Erythroblast (primary cell): ENCODE results near the gene PTPRN2.
"Not testable (repeated sequence)": the region's sequence is repeated elsewhere in the genome, so short reads cannot be mapped to it uniquely, and the experiment has no call there.

Source experiments
- DNase-seq, 2 experiments: peaks; one replicate each; lab custom pipeline; 2025; lab: John Stamatoyannopoulos, UW
- GATA1 ChIP-seq: IDR thresholded peaks from 2 replicates; pipeline ENCODE4 v1.6.1; 2011; ENCODE audit warnings: low read depth, mild to moderate bottlenecking, control low read depth, low read length, moderate library complexity
- POLR2A ChIP-seq: IDR thresholded peaks from 2 replicates; pipeline ENCODE4 v1.6.1; 2011; ENCODE audit warnings: mild to moderate bottlenecking, low read length

PTPRN2 gene

DNA sequence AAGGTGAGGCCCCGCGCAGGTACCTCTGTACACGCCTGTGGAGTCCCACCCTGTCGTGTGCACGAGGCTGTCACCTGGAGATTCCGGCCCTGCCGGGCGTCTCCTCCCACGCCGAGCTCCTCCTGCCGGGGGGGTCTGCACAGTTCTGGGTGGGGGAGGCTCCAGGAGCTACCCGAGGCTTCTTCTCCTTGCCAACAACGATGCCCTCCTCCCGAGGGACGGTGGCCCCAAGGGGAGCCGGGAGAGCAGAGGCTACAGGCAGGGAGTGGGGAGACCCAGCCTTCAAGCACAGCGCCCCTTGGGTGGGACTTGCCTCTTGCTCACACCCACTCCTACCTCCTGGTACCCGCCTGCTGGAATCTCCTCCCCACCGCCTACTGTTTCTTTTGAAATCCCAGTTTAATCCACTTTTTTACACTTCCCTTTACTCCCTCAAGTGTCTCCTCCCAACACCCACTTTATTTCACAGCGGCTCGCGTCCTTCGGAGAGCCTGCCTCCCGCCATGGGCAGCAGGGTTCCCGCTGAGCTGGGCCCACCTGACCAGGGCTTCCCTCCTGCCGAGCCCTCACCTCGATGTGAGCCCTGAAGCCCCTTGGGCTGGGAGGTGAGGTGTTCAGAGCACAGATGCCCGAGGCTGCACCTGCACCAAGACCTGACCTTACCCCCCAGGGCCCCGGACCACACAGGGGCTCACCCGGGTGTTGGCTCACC lies 912.8 kb downstream of the PTPRN2 start:
- TF ChIP-seq POLR2A: no peak
- no peak for TF ChIP-seq GATA1
- no peak for DNase-seq

DNA sequence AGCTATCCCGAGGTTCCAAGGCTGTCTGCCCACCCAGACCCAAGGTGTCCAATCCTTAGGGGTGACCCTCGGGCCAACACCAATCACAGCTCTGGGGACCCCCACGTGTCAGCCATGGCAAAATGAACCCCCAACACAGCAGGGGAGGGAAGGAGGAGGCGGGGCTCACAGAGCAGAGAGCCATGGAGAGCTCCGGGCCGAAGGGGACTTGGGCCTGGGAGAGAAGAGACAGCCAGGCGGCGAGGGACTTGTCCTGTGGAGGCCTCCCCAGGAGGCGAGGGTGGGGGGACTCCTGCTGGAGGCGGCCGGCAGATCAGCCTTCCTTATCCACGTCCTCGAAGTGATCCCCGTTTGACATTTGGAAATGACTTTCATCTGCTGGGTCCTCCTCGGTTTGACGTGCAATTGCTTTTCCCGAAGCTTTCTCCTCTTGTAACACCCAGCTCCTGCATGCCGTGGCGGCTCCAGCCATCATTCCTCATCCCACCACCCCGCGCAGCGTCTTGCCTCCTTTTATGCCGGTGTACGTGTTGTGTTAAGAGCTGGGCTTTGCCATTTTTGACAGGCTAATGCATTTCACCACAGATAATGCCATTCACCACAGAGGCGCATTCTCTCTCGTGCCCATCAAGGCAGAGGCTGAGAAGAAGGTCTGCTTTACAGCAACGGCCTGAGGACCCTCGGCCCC lies 913.5 kb downstream of the PTPRN2 start:
- DNase-seq: no peak
- TF ChIP-seq POLR2A: no peak
- TF ChIP-seq GATA1: no peak

DNA sequence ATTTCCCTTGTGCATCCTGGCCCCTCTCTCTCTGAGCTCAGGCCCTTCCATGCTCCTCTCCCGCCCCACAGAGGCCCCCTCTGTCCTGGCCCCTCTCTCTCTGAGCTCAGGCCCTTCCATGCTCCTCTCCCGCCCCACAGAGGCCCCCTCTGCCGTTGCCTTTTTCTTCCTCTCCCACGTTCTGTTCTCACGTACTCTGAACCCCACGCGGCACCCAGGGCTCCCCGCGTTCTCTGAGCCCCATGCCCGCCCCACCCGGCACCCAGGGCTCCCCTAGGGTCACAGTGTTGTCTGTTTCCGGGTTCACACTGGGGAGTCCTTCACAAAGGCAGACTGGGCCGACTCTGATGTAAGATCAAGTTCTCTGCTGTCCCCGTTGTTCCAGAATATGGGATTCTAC lies 914.0 kb downstream of the PTPRN2 start:
- no peak for DNase-seq

GRCh38 chr7:157671358-157672255 lies 916.0 kb downstream of the PTPRN2 start:
- no peak for DNase-seq
- no peak for TF ChIP-seq GATA1
- no peak for TF ChIP-seq POLR2A

More for the DNA sequence above, 914.0 kb downstream of the PTPRN2 start:
- no peak for TF ChIP-seq POLR2A
- TF ChIP-seq GATA1: no peak

- DNase-seq: no peak
- TF ChIP-seq GATA1 (no peak), POLR2A (no peak)
Measured at GRCh38 chr7:157670490-157671357, 916.9 kb downstream of the PTPRN2 start.

- no peak for DNase-seq
- TF ChIP-seq GATA1: no peak
- TF ChIP-seq POLR2A: no peak
Measured at GRCh38 chr7:157669768-157670351, 917.8 kb downstream of the PTPRN2 start.

- TF ChIP-seq GATA1 (no peak), POLR2A (no peak)
- DNase-seq: no peak
Measured at GRCh38 chr7:157668884-157669767, 918.5 kb downstream of the PTPRN2 start.

DNA sequence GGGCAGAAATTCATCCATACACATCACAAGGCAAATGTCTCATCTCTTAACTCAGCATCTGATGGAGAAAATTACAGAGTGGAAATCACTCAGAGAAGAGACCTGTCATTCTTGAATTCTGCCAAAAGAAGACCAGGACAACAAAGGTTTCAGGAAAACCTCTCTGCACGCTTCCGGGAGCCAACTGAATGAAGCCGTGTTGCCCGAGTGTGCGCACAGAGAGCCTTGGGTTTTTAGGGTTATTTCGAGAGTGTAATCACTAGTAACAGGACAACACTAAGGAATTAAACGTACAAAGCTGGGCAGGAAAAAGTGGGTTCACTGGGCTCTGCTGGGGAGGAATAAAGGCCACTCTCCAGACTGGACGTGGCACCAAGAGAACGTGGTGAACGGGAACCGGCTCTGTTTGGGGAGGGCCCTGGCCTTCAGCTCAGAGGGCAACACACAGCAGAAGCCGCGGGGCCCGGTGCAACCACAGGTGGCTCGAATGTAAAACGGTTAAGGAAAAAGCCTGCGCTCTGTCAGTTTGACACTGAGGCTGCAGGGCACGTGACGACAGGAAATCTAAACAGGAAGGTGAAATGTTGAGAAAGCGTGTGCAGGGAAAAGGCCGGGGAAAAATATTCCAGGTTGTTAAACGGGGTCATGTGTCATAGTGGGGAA lies 919.3 kb downstream of the PTPRN2 start:
- DNase-seq: no peak
- no peak for TF ChIP-seq POLR2A
- TF ChIP-seq GATA1: no peak

DNA sequence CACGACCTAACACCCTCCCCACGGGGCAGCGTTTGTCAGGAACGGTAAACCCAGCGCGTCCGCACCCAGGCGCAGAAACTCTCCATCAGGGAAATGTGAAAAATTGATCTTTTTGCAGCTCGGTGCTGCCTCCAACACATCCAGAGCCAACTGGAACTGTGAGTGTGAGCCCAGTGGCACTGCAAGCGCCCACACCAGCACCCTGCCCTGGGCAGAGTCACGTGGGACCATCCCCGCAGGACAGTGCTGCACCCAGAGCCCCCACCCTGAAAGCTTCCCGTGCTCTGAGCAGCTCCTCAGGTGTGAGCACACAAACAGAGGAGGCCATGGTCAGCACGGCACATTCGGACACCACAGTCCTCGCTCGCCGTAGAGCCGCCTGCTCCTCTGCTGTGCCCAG lies 919.9 kb downstream of the PTPRN2 start:
- no peak for TF ChIP-seq GATA1
- no peak for TF ChIP-seq POLR2A
- DNase-seq: no peak

DNA sequence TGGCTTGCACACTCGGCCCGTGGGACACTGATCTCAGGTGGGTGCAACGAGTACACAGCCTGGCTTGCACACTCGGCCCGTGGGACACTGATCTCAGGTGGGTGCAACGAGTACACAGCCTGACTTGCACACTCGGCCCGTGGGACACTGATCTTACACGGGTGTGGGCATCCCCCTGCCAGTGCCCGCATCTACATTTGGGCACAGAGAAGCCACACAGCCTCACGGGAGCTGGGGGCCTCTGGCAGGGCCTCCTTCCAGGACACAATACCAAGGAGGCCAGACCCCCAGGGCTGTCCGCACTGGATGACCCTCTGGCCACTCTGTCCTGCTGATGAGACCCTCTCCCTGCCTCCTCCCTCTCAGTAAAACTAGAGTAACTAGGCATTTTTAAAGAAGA lies 920.4 kb downstream of the PTPRN2 start:
- DNase-seq: no peak
- TF ChIP-seq GATA1: no peak
- TF ChIP-seq POLR2A: no peak

GRCh38 chr7:157666530-157667040 lies 921.0 kb downstream of the PTPRN2 start:
- DNase-seq: no peak
- TF ChIP-seq GATA1 (no peak), POLR2A (no peak)

- DNase-seq: not testable (repeated sequence)
Measured at GRCh38 chr7:157665634-157665988, 922.0 kb downstream of the PTPRN2 start.
